Measurements from ENCODE around the gene PTPRD. TPM values are rescaled to one million over a fixed set of nuclear protein-coding genes. Genes with fewer than 3 reads are reported as not detected.
"Not testable (repeated sequence)": the region's sequence is repeated elsewhere in the genome, so short reads cannot be mapped to it uniquely, and the experiment has no call there.

The PTPRD gene
- polyA plus RNA-seq, 1 experiment = 0.39 TPM

GRCh38 chr9:9045572-9045971, 1567.2 kb downstream of the PTPRD start:
- POLR2A ChIA-PET = no interaction called here
- H3K27me3 ChIP-seq (ENCODE audit: control insufficient read depth, insufficient read depth, low read length) = no peaks in the 10 kb centered on the region
- H3K36me3 ChIP-seq (ENCODE audit: control insufficient read depth, insufficient read depth, low read length) = no peaks in the 10 kb centered on the region
- DNase-seq (ENCODE audit: low read depth) = no peak
- CTCF ChIA-PET = no interaction called here
- no peak for TF ChIP-seq CTCF (IDR thresholded peaks at IDR 0.05; ENCODE audit: insufficient read depth, low read depth, low read length)
- H3K4me3 ChIP-seq (ENCODE audit: low read depth, low read length) = no peak overlapping the region

- POLR2A ChIA-PET = no interaction called here
Observed at GRCh38 chr9:9045072-9045471, 1567.7 kb downstream of the PTPRD start.

DNA sequence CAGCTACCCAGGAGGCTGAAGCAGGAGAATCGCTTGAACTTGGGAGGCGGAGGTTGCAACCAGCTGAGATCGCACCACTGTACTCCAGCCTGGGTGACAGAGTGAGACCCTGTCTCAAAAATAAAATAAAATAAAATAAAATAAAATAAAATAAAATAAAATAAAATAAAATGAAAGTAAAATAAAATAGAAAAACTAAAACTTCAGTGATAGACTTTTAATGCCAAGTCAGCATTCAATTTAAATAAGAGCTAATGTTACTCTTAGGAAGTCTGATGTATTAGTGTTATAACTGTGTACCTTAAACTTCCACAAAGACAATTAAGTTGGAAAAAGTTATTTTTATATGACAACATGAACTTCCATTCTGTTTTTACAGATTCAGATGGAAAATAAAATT, 1569.0 kb downstream of the PTPRD start:
- POLR2A ChIA-PET; H3K36me3 ChIP-seq (ENCODE audit: control insufficient read depth, insufficient read depth, low read length); DNase-seq (ENCODE audit: low read depth); H3K4me3 ChIP-seq (ENCODE audit: low read depth, low read length); H3K27me3 ChIP-seq (ENCODE audit: control insufficient read depth, insufficient read depth, low read length): not testable (repeated sequence)
- CTCF ChIA-PET = interaction anchor here (1.1 kb wide), 1 partner anchor 404 kb away, joined by 3 read pairs; no protein-coding TSS in a partner anchor

More at GRCh38 chr9:9045072-9045471, 1567.7 kb downstream of the PTPRD start:
- no peaks in the 10 kb centered on the region for H3K27me3 ChIP-seq (ENCODE audit: control insufficient read depth, insufficient read depth, low read length)
- no peak overlapping the region for H3K4me3 ChIP-seq (ENCODE audit: low read depth, low read length)
- TF ChIP-seq CTCF (IDR thresholded peaks at IDR 0.05; ENCODE audit: insufficient read depth, low read depth, low read length) = no peak
- CTCF ChIA-PET = no interaction called here
- no peaks in the 10 kb centered on the region for H3K36me3 ChIP-seq (ENCODE audit: control insufficient read depth, insufficient read depth, low read length)
- no peak for DNase-seq (ENCODE audit: low read depth)

DNA sequence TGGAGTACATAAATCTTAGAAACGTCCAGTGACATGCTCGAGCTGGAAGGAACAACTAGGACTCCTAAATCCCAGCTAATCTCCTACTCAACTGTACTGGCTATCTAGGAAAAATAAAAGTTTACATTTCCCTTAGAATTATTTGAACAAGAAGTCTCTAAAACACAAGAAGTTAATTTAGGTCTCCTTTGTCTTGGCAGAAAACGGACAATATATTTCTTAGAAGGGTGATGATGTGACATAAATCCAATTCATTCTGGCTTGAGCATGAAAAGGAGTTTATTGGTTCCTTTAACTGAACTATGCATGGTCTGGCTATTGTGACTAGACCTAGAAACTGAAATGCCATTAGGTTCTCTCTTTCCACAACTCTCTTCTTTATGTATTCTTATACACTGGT, 1571.0 kb downstream of the PTPRD start:
- no peak for DNase-seq (ENCODE audit: low read depth)
- H3K36me3 ChIP-seq (ENCODE audit: control insufficient read depth, insufficient read depth, low read length) = no peaks in the 10 kb centered on the region
- CTCF ChIA-PET = no interaction called here
- POLR2A ChIA-PET = no interaction called here
- no peaks in the 10 kb centered on the region for H3K27me3 ChIP-seq (ENCODE audit: control insufficient read depth, insufficient read depth, low read length)
- no peak for TF ChIP-seq CTCF (IDR thresholded peaks at IDR 0.05; ENCODE audit: insufficient read depth, low read depth, low read length)
- no peak overlapping the region for H3K4me3 ChIP-seq (ENCODE audit: low read depth, low read length)

DNA sequence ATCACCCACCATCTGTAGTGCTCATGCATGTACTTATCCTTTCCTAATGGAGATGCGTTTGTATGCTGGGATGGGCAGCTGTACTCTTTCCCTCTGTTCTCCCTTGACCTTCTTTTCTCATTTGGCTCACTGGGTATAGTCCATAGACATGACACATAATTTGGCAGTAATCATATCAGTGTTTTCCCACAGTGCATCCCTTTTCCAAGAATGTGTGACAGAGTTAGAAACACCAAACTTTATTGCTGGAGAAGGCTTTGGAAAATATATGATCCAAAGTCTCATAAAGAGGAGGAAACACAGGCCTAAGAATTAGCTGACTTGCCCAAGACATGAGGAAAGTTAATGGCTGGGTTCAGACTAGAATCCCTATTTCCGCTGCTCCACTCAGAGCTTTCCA, 1579.8 kb downstream of the PTPRD start:
- ChIA-PET POLR2A (no interaction called here), CTCF (no interaction called here)
- DNase-seq (ENCODE audit: low read depth) = no peak
- TF ChIP-seq CTCF (IDR thresholded peaks at IDR 0.05; ENCODE audit: insufficient read depth, low read depth, low read length) = no peak
- no peaks in the 10 kb centered on the region for H3K36me3 ChIP-seq (ENCODE audit: control insufficient read depth, insufficient read depth, low read length)
- no peaks in the 10 kb centered on the region for H3K27me3 ChIP-seq (ENCODE audit: control insufficient read depth, insufficient read depth, low read length)
- no peak overlapping the region for H3K4me3 ChIP-seq (ENCODE audit: low read depth, low read length)

DNA sequence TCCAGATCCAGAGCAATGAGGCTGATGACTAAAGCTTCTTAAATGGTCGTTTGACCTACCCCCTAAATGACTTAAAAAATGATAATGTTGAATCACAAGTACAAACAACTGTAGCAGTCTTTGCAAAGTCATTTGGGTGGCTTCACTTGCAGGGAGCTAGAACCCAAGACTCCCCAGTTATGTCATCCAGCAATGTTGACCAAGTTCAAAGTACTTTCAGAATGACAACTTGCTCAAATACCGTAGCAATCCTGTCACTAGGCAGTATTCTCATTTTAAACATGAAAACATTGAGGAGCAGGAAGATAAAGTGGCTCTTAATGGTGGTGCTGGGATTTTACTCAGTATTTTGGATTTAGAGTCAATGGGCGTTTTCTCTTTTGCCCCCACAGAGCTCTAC, 1596.2 kb downstream of the PTPRD start:
- no peaks in the 10 kb centered on the region for H3K36me3 ChIP-seq (ENCODE audit: control insufficient read depth, insufficient read depth, low read length)
- H3K4me3 ChIP-seq (ENCODE audit: low read depth, low read length) = no peak overlapping the region
- no peaks in the 10 kb centered on the region for H3K27me3 ChIP-seq (ENCODE audit: control insufficient read depth, insufficient read depth, low read length)
- CTCF ChIA-PET = no interaction called here
- no peak for TF ChIP-seq CTCF (IDR thresholded peaks at IDR 0.05; ENCODE audit: insufficient read depth, low read depth, low read length)
- POLR2A ChIA-PET = no interaction called here
- no peak for DNase-seq (ENCODE audit: low read depth)
